Inferior parietal cortex (tissue), 1 donor: ENCODE results near the gene MGMT.

Experiments used
- DNase-seq: peaks from one replicate; pipeline ENCODE4 v3.0.0-alpha.2; 2016; ENCODE audit errors: extremely low spot score

MGMT gene

GRCh38 chr10:129760416-129760815 is 293.4 kb downstream of the MGMT start:
- no peak for DNase-seq

- DNase-seq, result no peak
These were observed 294.3 kb downstream of the MGMT start for GRCh38 chr10:129761197-129761972.

- no peak for DNase-seq
These were observed 295.2 kb downstream of the MGMT start for GRCh38 chr10:129761981-129762956.

- DNase-seq, result no peak
These were observed 297.2 kb downstream of the MGMT start for GRCh38 chr10:129764011-129764900.

GRCh38 chr10:129764901-129765663 is 298.0 kb downstream of the MGMT start:
- DNase-seq, result no peak

GRCh38 chr10:129765664-129766550 is 298.9 kb downstream of the MGMT start:
- DNase-seq, result no peak

GRCh38 chr10:129766611-129767550 is 299.8 kb downstream of the MGMT start:
- no peak for DNase-seq

- no peak for DNase-seq
These were observed 300.7 kb downstream of the MGMT start for GRCh38 chr10:129767751-129768150.

- DNase-seq, result no peak
These were observed 301.7 kb downstream of the MGMT start for GRCh38 chr10:129768437-129769355.

GRCh38 chr10:129769381-129770116 is 302.5 kb downstream of the MGMT start:
- DNase-seq, result no peak

- no peak for DNase-seq
These were observed 303.2 kb downstream of the MGMT start for GRCh38 chr10:129770286-129770685.

- no peak for DNase-seq
These were observed 304.0 kb downstream of the MGMT start for GRCh38 chr10:129771024-129771423.

GRCh38 chr10:129771576-129771975 is 304.5 kb downstream of the MGMT start:
- no peak for DNase-seq

- no peak for DNase-seq
These were observed 305.0 kb downstream of the MGMT start for GRCh38 chr10:129771991-129772431.

GRCh38 chr10:129772468-129773358 is 305.7 kb downstream of the MGMT start:
- DNase-seq, result no peak
